HG02623 (cell line): ENCODE measurements around the gene TMEM165.

Experiments
- ATAC-seq: cut with Tn5 transposase; IDR thresholded peaks from one replicate; pipeline ENCODE4 v1.9.1; 2021; ENCODE audit warnings: moderate library complexity; ENCODE audit not compliant: unreplicated experiment

Gene TMEM165

DNA sequence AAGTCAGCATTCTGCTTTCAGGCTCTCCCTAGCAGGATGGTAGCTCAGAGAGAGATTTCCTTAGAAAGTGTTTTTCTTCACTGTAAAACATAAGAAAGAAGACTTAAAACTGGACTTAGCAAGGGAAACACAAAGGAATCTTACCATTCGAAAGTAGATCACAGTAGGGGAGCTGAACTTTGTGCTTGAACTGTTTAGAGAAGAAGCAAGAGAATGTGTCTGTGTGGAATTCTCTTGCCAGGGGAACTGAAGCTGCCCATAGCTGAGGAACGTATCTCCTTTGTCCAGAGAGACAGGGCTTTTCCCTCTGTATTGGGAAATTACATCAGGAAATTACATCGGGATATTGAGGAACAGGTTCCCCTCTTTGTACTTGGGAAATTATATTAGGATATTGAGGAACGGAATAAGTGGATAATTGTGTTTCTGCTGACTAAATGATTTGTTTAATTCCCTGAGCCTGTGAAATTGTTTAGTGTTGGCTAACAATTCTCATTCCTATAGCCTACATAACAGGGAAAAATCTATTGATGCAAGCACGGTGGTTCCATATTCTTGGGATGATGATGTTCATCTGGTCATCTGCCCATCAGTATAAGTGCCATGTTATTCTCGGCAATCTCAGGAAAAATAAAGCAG, 28.6 kb upstream of the TMEM165 start:
- no peak for ATAC-seq

DNA sequence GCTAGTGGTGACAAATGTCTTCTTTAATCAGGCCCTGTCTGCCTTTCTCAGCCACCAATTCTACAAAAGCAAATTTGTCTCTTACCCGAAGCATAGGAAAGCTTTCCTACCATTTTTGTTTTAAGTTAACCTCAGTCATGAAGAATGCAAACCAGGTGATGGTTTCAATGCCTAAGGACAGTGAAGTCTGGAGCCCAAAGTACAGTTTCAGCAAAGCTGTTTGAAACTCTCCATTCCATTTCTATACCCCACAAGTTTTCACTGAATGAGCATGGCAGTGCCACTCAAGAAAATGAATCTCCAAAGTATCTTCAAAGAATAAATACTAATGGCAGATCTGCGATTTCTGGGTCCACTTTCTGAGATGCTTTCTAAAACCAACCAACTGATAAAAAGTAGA, 25.8 kb upstream of the TMEM165 start:
- ATAC-seq = no peak

- no peak for ATAC-seq
These were observed 23.5 kb upstream of the TMEM165 start for GRCh38 chr4:55372259-55372658.

DNA sequence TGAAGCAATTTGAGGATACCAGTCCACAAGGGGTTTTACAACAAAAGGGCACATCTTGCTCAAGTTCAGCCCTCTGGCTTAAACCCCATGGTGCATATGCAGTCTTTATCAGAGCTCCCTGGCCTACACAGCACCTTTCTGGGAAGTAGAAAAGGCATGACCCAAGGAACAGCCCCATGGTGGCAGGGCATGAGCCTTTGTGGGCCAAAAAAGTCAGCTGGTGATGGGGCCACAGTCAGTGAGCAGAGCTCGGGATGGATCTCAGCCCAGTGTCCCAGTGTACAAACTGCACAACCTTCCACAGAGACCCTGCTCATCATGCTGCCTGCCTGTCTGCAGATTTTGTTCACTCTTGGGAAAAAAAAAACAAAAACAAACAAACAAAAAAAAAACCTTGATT, 22.3 kb upstream of the TMEM165 start:
- no peak for ATAC-seq

DNA sequence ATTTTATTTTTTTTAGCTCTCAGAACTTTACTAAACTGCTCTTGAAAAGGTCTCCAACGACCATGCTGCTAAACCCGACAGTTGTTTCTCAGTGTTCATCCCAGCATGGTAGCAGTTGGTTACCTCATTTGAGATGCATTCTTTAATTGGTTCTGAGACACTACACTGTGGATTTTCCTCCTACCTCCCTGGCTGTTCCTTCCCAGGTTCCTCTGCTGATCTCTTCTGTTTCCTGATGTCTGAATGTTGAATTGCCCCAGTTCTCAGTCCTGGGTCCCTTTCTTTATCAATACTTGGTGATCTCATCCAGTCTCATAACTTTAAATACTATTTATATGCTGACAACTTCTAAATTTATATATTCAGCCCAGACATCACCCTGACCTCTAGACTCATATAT, 19.1 kb upstream of the TMEM165 start:
- ATAC-seq = no peak

DNA sequence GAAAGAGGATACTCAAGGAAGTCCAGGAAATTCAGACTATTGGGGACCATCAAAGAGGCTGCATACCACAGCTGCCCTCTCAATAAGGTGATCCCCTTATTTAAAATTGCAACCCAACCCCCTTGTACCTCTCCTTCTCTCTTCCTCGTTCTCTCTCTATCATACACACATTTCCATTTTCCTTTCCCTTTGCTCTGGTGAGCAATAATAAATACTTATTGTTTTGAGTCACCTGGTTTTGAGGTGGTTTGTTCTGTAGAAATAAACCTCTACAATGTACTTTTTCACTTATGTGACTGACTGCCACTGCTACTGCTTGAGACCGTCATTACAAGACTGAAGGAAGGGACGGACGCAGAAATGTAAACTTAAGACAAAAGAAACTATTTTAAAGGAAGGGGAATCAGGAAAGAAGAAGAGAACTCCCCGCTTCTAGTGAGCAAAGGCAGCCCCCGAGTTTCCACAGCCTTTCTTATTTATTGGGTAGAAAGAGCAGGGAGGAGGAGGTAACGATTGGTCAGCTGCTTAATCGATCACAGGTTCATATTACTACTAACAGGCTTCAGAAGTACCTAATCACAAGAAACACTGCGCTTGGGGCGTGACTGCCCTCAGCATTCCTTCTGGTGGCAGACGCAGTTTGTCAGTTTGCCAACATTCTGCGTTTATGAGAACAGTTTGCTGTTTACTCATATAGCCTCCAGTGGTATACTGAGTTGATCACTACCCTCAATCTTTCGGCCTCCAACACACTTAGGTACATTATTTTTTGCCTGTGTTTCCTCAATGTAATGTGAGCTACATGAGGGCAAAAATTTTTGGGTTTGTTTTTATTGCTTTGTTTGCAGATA, 16.9 kb upstream of the TMEM165 start:
- ATAC-seq = no peak

DNA sequence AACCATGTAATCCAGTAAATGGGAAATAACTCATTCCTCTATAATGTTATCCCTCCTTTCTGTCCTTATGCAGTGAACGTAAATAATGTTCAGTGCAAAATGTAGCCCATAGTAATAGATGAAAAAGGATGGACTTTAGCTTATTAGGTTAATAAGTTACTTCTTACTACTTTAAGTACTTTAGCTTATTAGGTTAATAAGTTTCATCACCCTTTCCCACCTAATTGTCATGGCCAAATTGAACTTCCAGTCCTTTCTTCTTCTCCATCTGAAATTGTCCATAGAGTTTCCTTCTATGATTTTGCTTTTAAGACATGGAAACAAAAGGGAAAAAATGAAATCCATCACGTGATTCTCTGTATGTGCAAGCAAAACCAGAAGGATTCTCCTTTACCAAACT, 15.2 kb upstream of the TMEM165 start:
- no peak for ATAC-seq

GRCh38 chr4:55381502-55381901, 14.3 kb upstream of the TMEM165 start:
- no peak for ATAC-seq

- ATAC-seq = no peak
These were observed 13.2 kb upstream of the TMEM165 start for GRCh38 chr4:55382488-55383003.

GRCh38 chr4:55385201-55385649, 10.5 kb upstream of the TMEM165 start:
- no peak for ATAC-seq

GRCh38 chr4:55386073-55386472, 9.7 kb upstream of the TMEM165 start:
- peak; percentile 80 for ATAC-seq

DNA sequence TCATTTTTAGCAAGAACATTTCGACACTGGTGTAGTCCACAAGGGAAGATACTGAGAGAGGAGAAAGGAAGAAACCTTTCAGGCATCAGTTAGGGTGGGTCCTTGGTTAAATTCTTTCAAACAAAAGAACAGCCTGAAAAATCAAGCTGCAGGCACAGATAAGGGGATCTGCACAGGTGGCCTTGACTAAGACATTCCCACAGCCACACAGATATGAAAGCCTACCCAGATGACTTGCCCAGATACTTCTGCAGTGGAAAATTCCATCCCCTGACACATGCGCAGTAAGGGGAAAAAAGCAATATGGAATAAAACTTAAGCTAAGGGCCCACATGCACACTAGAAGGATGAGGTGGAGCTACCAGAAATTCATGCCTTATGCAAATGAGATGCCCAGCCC, 8.9 kb upstream of the TMEM165 start:
- ATAC-seq = no peak

DNA sequence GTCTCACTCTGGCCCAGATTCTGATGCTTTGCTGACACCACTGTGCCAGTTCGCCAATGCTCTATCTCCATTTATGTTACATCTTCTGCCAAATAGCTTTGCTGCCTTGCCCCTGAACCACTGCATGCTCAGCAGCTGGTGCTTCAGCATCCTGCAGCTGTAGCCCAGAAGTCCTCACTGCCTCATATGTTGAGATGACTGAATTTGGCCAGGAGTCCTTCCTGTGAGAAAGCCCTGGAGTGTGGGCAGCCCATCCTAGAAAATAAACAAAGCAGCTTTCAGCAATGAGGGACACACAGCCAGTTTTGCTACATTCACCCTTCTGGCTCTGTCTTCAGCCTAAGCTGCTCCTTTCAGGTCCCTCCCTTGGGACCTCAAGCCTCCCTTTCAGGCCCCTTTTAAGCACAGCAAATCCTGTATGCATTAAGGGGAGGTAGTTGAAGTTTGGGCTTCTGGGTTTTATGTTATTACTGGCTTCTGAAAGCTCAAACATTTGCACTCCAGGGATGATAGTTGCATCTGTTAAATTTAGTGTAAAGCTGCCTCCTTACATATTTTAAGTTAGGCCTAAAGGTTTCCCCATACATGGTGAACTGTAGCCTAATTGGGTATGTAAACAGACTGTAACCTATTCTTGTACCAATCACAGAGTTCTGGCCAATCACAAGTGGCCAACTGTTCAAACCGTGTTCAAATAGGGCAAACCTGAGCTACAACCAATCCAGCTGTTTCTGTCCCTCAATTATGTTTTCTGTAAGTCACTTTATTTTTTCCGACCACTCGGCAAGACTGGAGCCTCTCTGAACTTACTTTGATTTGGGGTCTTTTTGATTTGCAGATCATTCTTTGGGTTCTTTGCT, 2.1 kb upstream of the TMEM165 start:
- ATAC-seq = no peak

DNA sequence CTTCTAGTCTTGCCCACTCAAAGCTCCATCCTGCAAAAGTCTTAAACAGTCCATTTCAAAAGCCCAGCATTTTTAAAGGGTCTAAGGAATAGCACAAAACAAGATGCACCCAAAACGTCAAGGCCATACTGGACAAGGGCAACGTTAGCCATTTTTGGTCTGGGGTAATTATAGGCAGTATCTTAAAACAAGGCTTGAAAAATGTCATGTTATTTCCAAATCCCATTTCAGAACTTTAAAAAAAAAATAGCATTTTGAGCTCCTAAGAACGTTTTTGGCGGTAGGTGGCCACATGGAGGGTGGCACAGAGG, 584 bp upstream of the TMEM165 start:
- ATAC-seq = no peak

GRCh38 chr4:55396308-55397125, 760 bp downstream of the TMEM165 start:
- peak; percentile 21 for ATAC-seq

- ATAC-seq = no peak
These were observed 1.3 kb downstream of the TMEM165 start for GRCh38 chr4:55397126-55397436.

- no peak for ATAC-seq
These were observed 2.0 kb downstream of the TMEM165 start for GRCh38 chr4:55397520-55398321.

DNA sequence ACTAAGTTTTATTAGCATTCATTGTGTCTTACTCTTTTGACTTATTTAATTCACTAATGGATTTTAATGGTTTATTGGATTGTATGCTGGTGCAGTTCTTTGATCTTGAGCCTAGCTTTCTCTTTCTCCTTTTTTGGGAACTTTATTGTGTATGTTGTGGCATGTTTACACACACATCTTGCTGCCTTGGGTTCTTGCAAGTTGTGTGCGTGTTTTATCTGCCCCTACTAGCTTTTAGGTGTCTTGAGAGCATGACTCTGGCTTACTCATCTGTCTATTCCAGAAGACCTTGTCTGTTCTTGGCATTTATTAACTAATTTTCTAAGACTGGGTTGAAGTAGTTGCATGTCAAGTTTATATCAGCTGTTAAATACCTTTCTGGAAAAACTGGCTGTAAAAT, 2.7 kb downstream of the TMEM165 start:
- ATAC-seq = no peak

GRCh38 chr4:55398966-55399365, 3.2 kb downstream of the TMEM165 start:
- no peak for ATAC-seq

DNA sequence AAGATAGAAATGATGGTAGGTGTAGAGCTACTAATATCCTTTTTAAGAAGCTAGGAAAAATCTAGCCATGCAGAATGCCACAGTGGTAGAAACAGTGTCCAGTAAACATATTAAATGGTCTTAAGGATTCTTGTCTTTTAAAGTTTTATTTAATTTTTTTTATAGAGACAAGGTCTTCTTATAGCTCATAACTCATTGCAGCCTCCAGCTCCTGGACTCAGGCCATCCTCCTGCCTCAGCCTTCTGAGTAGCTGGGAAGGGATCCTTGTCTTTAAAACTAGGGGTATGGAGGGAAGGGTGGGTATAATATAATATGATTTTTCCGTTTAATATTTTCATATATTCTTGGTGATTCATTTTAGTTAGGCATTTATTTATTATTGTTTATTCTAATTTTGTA, 3.8 kb downstream of the TMEM165 start:
- no peak for ATAC-seq
